ENCODE results near the gene PACSIN2.
"Not testable (repeated sequence)": the region's sequence is repeated elsewhere in the genome, so short reads cannot be mapped to it uniquely, and the experiment has no call there.

Gene PACSIN2

DNA sequence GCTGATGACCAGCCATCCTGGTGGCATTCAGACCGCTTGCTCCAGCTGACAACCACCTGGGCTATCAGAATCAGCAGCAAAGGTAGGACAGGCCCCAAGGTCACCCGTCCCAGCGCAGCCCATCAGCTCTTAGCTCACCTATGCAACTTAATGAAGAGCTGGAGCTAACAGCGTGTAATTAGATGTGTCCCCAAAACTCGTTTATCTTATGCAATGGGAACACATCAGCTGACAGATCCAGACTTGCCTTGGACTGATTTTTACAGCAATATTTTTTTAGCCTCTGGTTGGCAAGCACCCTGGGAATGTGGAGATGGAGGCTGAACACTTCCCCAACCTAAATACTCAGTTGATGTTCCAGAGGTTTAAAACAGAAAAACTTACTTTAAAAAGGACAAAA lies 76.0 kb downstream of the PACSIN2 start:
- 92 to 95% methylated on average over 5 of the region's 5 CpGs for WGBS, 2 experiments
- Histone ChIP-seq H3K9me3 (ENCODE audit: control insufficient read depth, low read length) (no peaks in the 10 kb centered on the region), H3K27me3 (ENCODE audit: control insufficient read depth, insufficient read depth, low read length, poor library complexity, severe bottlenecking) (no peaks in the 10 kb centered on the region), H3K4me1 (ENCODE audit: control insufficient read depth, insufficient read depth, low read length) (peaks cover 5% of the 10 kb centered on the region), H3K4me3 (ENCODE audit: insufficient read depth, low read depth, low read length) (no peak overlapping the region), H3K36me3 (ENCODE audit: control insufficient read depth, insufficient read depth, low read length) (no peaks in the 10 kb centered on the region), H3K27ac (ENCODE audit: insufficient read depth, low read depth, low read length, poor library complexity, severe bottlenecking) (no peak overlapping the region)

DNA sequence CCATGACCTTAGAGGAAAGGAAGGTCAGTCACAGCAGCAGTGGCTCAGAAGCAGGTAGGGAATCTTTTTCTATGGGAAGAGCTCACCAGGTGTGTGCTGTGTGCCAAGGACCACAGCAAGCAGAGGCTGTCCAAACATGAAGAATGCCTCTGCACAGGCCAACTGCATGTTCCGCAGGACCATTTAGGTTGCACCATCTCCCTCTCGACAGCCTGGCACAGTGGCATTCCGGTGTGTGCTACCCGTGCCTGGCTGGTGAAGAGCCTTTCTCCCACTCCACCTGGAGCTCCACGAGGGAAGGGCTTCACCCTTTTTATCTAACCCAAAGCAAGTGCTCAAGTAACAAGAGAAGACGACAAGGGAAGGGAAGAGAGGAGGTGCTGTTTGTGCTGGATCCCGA lies 76.5 kb downstream of the PACSIN2 start:
- Histone ChIP-seq H3K27ac (ENCODE audit: insufficient read depth, low read depth, low read length, poor library complexity, severe bottlenecking) (no peak overlapping the region), H3K4me3 (ENCODE audit: insufficient read depth, low read depth, low read length) (no peak overlapping the region)
- 91 to 95% methylated on average over 6 to 7 of the region's 7 CpGs for WGBS, 2 experiments

GRCh38 chr22:42937164-42937843 lies 77.6 kb downstream of the PACSIN2 start:
- Histone ChIP-seq H3K27ac (ENCODE audit: insufficient read depth, low read depth, low read length, poor library complexity, severe bottlenecking) (no peak overlapping the region), H3K4me3 (ENCODE audit: insufficient read depth, low read depth, low read length) (no peak overlapping the region), H3K27me3 (ENCODE audit: control insufficient read depth, insufficient read depth, low read length, poor library complexity, severe bottlenecking) (no peaks in the 10 kb centered on the region), H3K36me3 (ENCODE audit: control insufficient read depth, insufficient read depth, low read length) (no peaks in the 10 kb centered on the region), H3K4me1 (ENCODE audit: control insufficient read depth, insufficient read depth, low read length) (peaks cover 5% of the 10 kb centered on the region), H3K9me3 (ENCODE audit: control insufficient read depth, low read length) (no peaks in the 10 kb centered on the region)
- 86 to 87% methylated on average over 12 of the region's 12 CpGs for WGBS, 2 experiments

More for the DNA sequence above, 76.5 kb downstream of the PACSIN2 start:
- no peaks in the 10 kb centered on the region for H3K27me3 ChIP-seq (ENCODE audit: control insufficient read depth, insufficient read depth, low read length, poor library complexity, severe bottlenecking)
- H3K4me1 ChIP-seq (ENCODE audit: control insufficient read depth, insufficient read depth, low read length): peaks cover 5% of the 10 kb centered on the region
- no peaks in the 10 kb centered on the region for H3K36me3 ChIP-seq (ENCODE audit: control insufficient read depth, insufficient read depth, low read length)
- no peaks in the 10 kb centered on the region for H3K9me3 ChIP-seq (ENCODE audit: control insufficient read depth, low read length)

GRCh38 chr22:42936680-42937079 lies 78.3 kb downstream of the PACSIN2 start:
- H3K4me1 ChIP-seq (ENCODE audit: control insufficient read depth, insufficient read depth, low read length); H3K4me3 ChIP-seq (ENCODE audit: insufficient read depth, low read depth, low read length); H3K36me3 ChIP-seq (ENCODE audit: control insufficient read depth, insufficient read depth, low read length); H3K27ac ChIP-seq (ENCODE audit: insufficient read depth, low read depth, low read length, poor library complexity, severe bottlenecking); H3K27me3 ChIP-seq (ENCODE audit: control insufficient read depth, insufficient read depth, low read length, poor library complexity, severe bottlenecking); H3K9me3 ChIP-seq (ENCODE audit: control insufficient read depth, low read length): not testable (repeated sequence)
- 93 to 94% methylated on average over 6 of the region's 6 CpGs for WGBS, 2 experiments

DNA sequence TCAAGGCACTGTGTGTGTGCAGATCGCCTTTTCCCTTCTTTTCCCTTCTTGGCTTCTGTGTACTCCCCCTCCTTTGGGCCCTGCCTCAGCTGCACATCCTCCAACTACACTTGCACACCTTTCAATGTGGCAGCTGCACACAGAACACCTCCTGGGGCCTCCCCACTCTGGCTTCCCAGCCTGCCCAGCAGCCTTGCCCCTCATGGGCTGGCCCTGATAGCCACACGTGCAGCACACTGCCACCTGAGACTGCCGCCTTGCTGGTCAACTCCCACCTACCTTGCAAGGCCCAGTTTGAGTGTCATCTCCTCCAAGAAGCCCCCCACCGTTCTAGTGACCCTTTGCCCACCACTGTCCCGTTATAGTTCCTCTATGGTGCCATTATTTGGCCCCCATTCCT lies 80.6 kb downstream of the PACSIN2 start:
- no peaks in the 10 kb centered on the region for H3K36me3 ChIP-seq (ENCODE audit: control insufficient read depth, insufficient read depth, low read length)
- no peaks in the 10 kb centered on the region for H3K9me3 ChIP-seq (ENCODE audit: control insufficient read depth, low read length)
- peaks cover 5% of the 10 kb centered on the region for H3K4me1 ChIP-seq (ENCODE audit: control insufficient read depth, insufficient read depth, low read length)
- no peaks in the 10 kb centered on the region for H3K27me3 ChIP-seq (ENCODE audit: control insufficient read depth, insufficient read depth, low read length, poor library complexity, severe bottlenecking)
- no peak overlapping the region for H3K4me3 ChIP-seq (ENCODE audit: insufficient read depth, low read depth, low read length)
- 88 to 89% methylated on average over 5 of the region's 5 CpGs for WGBS, 2 experiments
- H3K27ac ChIP-seq (ENCODE audit: insufficient read depth, low read depth, low read length, poor library complexity, severe bottlenecking): no peak overlapping the region

- peaks cover 5% of the 10 kb centered on the region for H3K4me1 ChIP-seq (ENCODE audit: control insufficient read depth, insufficient read depth, low read length)
- H3K27me3 ChIP-seq (ENCODE audit: control insufficient read depth, insufficient read depth, low read length, poor library complexity, severe bottlenecking): no peaks in the 10 kb centered on the region
- peak overlapping the region; percentile 33 for H3K27ac ChIP-seq (ENCODE audit: insufficient read depth, low read depth, low read length, poor library complexity, severe bottlenecking)
- H3K9me3 ChIP-seq (ENCODE audit: control insufficient read depth, low read length): no peaks in the 10 kb centered on the region
- 91 to 92% methylated on average over 10 of the region's 10 CpGs for WGBS, 2 experiments
- H3K36me3 ChIP-seq (ENCODE audit: control insufficient read depth, insufficient read depth, low read length): no peaks in the 10 kb centered on the region
- no peak overlapping the region for H3K4me3 ChIP-seq (ENCODE audit: insufficient read depth, low read depth, low read length)
These were observed 81.4 kb downstream of the PACSIN2 start for GRCh38 chr22:42933485-42934091.

GRCh38 chr22:42932857-42933484 lies 82.0 kb downstream of the PACSIN2 start:
- H3K4me3 ChIP-seq (ENCODE audit: insufficient read depth, low read depth, low read length): no peak overlapping the region
- WGBS, 2 experiments: 96% methylated on average over 4 of the region's 4 CpGs

GRCh38 chr22:42932197-42932519 lies 82.8 kb downstream of the PACSIN2 start:
- Histone ChIP-seq H3K36me3 (ENCODE audit: control insufficient read depth, insufficient read depth, low read length) (no peaks in the 10 kb centered on the region), H3K4me1 (ENCODE audit: control insufficient read depth, insufficient read depth, low read length) (peaks cover 5% of the 10 kb centered on the region), H3K4me3 (ENCODE audit: insufficient read depth, low read depth, low read length) (no peak overlapping the region), H3K27me3 (ENCODE audit: control insufficient read depth, insufficient read depth, low read length, poor library complexity, severe bottlenecking) (no peaks in the 10 kb centered on the region), H3K9me3 (ENCODE audit: control insufficient read depth, low read length) (no peaks in the 10 kb centered on the region), H3K27ac (ENCODE audit: insufficient read depth, low read depth, low read length, poor library complexity, severe bottlenecking) (no peak overlapping the region)
- WGBS, 2 experiments: 91 to 94% methylated on average over 4 of the region's 4 CpGs

More at GRCh38 chr22:42932857-42933484, 82.0 kb downstream of the PACSIN2 start:
- Histone ChIP-seq H3K9me3 (ENCODE audit: control insufficient read depth, low read length) (no peaks in the 10 kb centered on the region), H3K36me3 (ENCODE audit: control insufficient read depth, insufficient read depth, low read length) (no peaks in the 10 kb centered on the region), H3K27me3 (ENCODE audit: control insufficient read depth, insufficient read depth, low read length, poor library complexity, severe bottlenecking) (no peaks in the 10 kb centered on the region), H3K4me1 (ENCODE audit: control insufficient read depth, insufficient read depth, low read length) (peaks cover 5% of the 10 kb centered on the region), H3K27ac (ENCODE audit: insufficient read depth, low read depth, low read length, poor library complexity, severe bottlenecking) (no peak overlapping the region)

DNA sequence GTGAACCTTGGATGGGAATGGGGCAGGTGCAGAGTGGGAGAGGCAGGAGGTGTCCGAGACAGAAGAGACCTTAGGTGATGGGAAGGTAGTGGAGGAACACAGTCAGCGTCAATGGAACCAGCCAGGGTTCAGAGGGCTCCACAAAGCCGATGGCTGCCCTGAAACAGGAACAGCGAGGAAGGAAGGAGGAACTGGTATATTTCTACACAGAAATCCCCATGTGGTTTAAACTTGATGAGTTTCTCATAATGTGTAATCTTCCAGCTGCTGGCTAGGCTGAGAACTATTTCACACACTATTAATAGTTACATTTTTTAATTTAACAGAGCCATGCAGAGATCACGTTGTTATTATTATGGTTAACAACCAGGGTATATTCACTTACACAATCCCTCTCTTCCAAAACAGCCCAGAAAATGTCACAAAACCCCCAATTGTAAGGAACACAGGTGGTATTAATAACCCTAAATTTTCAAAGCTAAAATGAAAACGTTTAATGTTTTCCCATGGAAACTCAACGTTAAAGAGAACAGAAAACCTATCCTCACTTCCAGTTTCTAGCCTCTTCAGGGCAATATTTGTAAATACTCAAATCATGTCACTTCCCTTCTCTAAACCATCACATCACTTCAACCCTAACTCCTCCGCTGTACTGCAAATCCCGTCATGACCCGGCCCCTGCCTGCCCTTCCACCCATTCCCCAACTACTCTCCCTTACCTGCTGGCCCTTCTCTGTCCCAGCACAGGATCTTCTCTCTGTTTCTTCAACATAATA lies 83.3 kb downstream of the PACSIN2 start:
- 94 to 95% methylated on average over 10 of the region's 10 CpGs for WGBS, 2 experiments
- no peaks in the 10 kb centered on the region for H3K9me3 ChIP-seq (ENCODE audit: control insufficient read depth, low read length)
- H3K36me3 ChIP-seq (ENCODE audit: control insufficient read depth, insufficient read depth, low read length): no peaks in the 10 kb centered on the region
- no peak overlapping the region for H3K27ac ChIP-seq (ENCODE audit: insufficient read depth, low read depth, low read length, poor library complexity, severe bottlenecking)
- no peaks in the 10 kb centered on the region for H3K27me3 ChIP-seq (ENCODE audit: control insufficient read depth, insufficient read depth, low read length, poor library complexity, severe bottlenecking)
- peaks cover 5% of the 10 kb centered on the region for H3K4me1 ChIP-seq (ENCODE audit: control insufficient read depth, insufficient read depth, low read length)
- H3K4me3 ChIP-seq (ENCODE audit: insufficient read depth, low read depth, low read length): no peak overlapping the region

DNA sequence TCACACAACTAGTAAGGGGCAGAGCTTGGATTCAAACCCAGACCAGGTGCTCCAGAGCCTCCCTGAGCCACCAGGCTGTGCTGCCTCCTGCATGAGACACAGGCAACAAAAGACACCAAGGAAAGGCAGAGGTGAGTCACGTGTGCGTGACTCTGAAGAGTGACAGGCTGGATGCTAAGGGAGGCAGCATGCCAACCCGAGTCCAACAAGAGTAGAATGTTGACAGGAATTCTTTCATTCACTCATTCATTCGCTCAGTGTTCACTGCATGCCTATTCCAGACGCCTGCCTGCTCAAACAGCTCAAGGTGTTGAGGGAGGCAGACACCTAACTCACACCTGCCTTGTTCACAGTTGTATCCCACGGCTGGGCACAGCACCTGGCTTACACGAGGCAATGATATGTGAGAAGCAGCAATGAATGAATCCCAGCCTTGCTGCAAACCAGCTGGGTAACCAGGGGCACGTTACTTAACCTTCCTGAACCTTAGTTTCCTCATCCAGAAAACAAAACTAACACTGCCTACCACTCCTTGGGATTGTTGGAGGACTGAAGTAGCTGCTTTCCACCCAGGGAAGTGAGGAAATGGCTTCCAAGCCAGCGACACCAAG lies 84.0 kb downstream of the PACSIN2 start:
- H3K27ac ChIP-seq (ENCODE audit: insufficient read depth, low read depth, low read length, poor library complexity, severe bottlenecking): no peak overlapping the region
- no peaks in the 10 kb centered on the region for H3K27me3 ChIP-seq (ENCODE audit: control insufficient read depth, insufficient read depth, low read length, poor library complexity, severe bottlenecking)
- WGBS, 2 experiments: 86 to 89% methylated on average over 9 of the region's 9 CpGs
- H3K9me3 ChIP-seq (ENCODE audit: control insufficient read depth, low read length): no peaks in the 10 kb centered on the region
- no peaks in the 10 kb centered on the region for H3K36me3 ChIP-seq (ENCODE audit: control insufficient read depth, insufficient read depth, low read length)
- no peak overlapping the region for H3K4me3 ChIP-seq (ENCODE audit: insufficient read depth, low read depth, low read length)
- peaks cover 5% of the 10 kb centered on the region for H3K4me1 ChIP-seq (ENCODE audit: control insufficient read depth, insufficient read depth, low read length)

All from ectodermal cell (in vitro differentiated cells).